H1 (cell line): ENCODE data around the gene BZW1. TPM values are rescaled to one million over a fixed set of nuclear protein-coding genes. Genes with fewer than 3 reads are reported as not detected.

Source experiments
- CTCF ChIA-PET: fragments of 300-600 bp; sonication (Branson Sonifier 250); formaldehyde crosslinking; loops from one replicate; lab custom pipeline; 2021; ENCODE audit not compliant: partially characterized antibody; lab: Charles Lee
- POLR2A ChIA-PET: fragments of 300-600 bp; sonication (Branson Sonifier 250); formaldehyde crosslinking; loops from one replicate; lab custom pipeline; 2021; ENCODE audit warnings: inconsistent platforms; ENCODE audit not compliant: partially characterized antibody; lab: Charles Lee
- DNase-seq, 2 experiments: peaks; one replicate each; pipeline versions ENCODE4 v3.0.0 to v3.0.0-alpha.2; 2010 to 2022; ENCODE audit warnings: low spot score in 2 of 2, low read depth in 1 of 2, mixed read lengths in 1 of 2
- FAIRE-seq: peaks from 2 replicates; lab custom pipeline; 2011; peaks lifted over from hg19 to GRCh38; lab: Jason Lieb, UNC
- H2AFZ ChIP-seq: 2 replicates; pipeline ENCODE4 v1.8.1; 2012; ENCODE audit warnings: low read length, inconsistent platforms
- H2AK5ac ChIP-seq: 2 replicates; pipeline ENCODE4 v1.6.1; 2013; ENCODE audit warnings: low read depth, low read length
- H2BK120ac ChIP-seq: replicated peaks from 2 replicates; pipeline ENCODE3; 2013; ENCODE audit warnings: low read depth, low read length, inconsistent platforms
- H2BK12ac ChIP-seq: 2 replicates; pipeline ENCODE4 v1.6.1; 2013; ENCODE audit warnings: low read depth, low read length
- H2BK15ac ChIP-seq: 2 replicates; pipeline ENCODE4 v1.6.1; 2013; ENCODE audit warnings: low read length
- H2BK20ac ChIP-seq: 2 replicates; pipeline ENCODE4 v1.6.1; 2013; ENCODE audit warnings: low read length
- H2BK5ac ChIP-seq: 2 replicates; pipeline ENCODE4 v1.6.1; 2013; ENCODE audit warnings: low read depth, low read length
- H3K14ac ChIP-seq: 2 replicates; pipeline ENCODE4 v1.6.1; 2013; ENCODE audit warnings: inconsistent platforms; ENCODE audit not compliant: insufficient read length
- H3K18ac ChIP-seq: 2 replicates; pipeline ENCODE4 v1.6.1; 2013; ENCODE audit warnings: low read length; ENCODE audit errors: extremely low read depth
- H3K23ac ChIP-seq: 2 replicates; pipeline ENCODE4 v1.6.1; 2013; ENCODE audit warnings: inconsistent platforms; ENCODE audit not compliant: insufficient read length
- H3K23me2 ChIP-seq: 2 replicates; pipeline ENCODE4 v1.6.1; 2013; ENCODE audit warnings: low read depth, low read length
- H3K27ac ChIP-seq: 2 replicates; pipeline ENCODE4 v1.6.1; 2011; ENCODE audit warnings: low read depth, low read length, inconsistent platforms
- H3K27me3 ChIP-seq, 4 experiments: replicated peaks in 1 of 4; 1 replicate in 1 of 4; 2 replicates in 3 of 4; pipeline versions ENCODE4 v1.6.1 to v1.8.1; 2011 to 2013; ENCODE audit warnings: low read length in 3 of 4, mild to moderate bottlenecking in 3 of 4, inconsistent platforms in 2 of 4, mixed read lengths in 2 of 4, moderate library complexity in 1 of 4; ENCODE audit not compliant: control insufficient read depth in 3 of 4, insufficient read depth in 3 of 4; ENCODE audit errors: extremely low read depth in 1 of 4
- H3K36me3 ChIP-seq, 4 experiments: 2 replicates each; pipeline versions ENCODE4 v1.6.1 to v1.8.1; 2011 to 2013; ENCODE audit warnings: mild to moderate bottlenecking in 4 of 4, low read length in 3 of 4, moderate library complexity in 2 of 4, control low read depth in 1 of 4, inconsistent platforms in 1 of 4; ENCODE audit not compliant: insufficient read depth in 4 of 4, control insufficient read depth in 2 of 4
- H3K4ac ChIP-seq: replicated peaks from 2 replicates; pipeline ENCODE3; 2013; ENCODE audit warnings: low read length, low read depth, mixed read lengths, inconsistent platforms; ENCODE audit not compliant: insufficient read length
- H3K4me1 ChIP-seq, 4 experiments: replicated peaks in 1 of 4; 1 replicate in 1 of 4; 2 replicates in 3 of 4; pipeline versions ENCODE4 v1.6.1 to v1.8.1; 2011 to 2013; ENCODE audit warnings: low read length in 3 of 4, inconsistent platforms in 2 of 4, mixed read lengths in 1 of 4; ENCODE audit not compliant: insufficient read depth in 4 of 4, control insufficient read depth in 3 of 4
- H3K4me2 ChIP-seq, 2 experiments: 2 replicates each; pipeline versions ENCODE4 v1.6.1 to v1.8.1; 2011 to 2013; ENCODE audit warnings: low read depth in 2 of 2, low read length in 2 of 2, control low read depth in 1 of 2, inconsistent platforms in 1 of 2, mild to moderate bottlenecking in 1 of 2; ENCODE audit not compliant: insufficient read depth in 1 of 2
- H3K4me3 ChIP-seq, 4 experiments: fragments of 200-600, 300-600 bp in 1 of 4; sonication (generic), shearing (Covaris generic), sonication (Bioruptor Twin) in 1 of 4; 2 replicates each; pipeline versions ENCODE4 v1.5.1 to v1.8.1; 2011 to 2016; ENCODE audit warnings: low read length in 4 of 4, low read depth in 3 of 4, control low read depth in 2 of 4, inconsistent platforms in 2 of 4, mild to moderate bottlenecking in 2 of 4, mixed read lengths in 1 of 4, moderate library complexity in 1 of 4; ENCODE audit not compliant: insufficient read depth in 2 of 4; ENCODE audit errors: extremely low read depth in 1 of 4
- H3K56ac ChIP-seq: replicated peaks from 2 replicates; pipeline ENCODE3; 2013; ENCODE audit warnings: low read depth, mild to moderate bottlenecking, mixed read lengths, low read length, inconsistent platforms; ENCODE audit not compliant: insufficient read length
- H3K79me1 ChIP-seq: 2 replicates; pipeline ENCODE4 v1.6.1; 2013; ENCODE audit warnings: low read depth, low read length, control low read depth
- H3K79me2 ChIP-seq, 2 experiments: 2 replicates each; pipeline versions ENCODE4 v1.6.1 to v1.8.1; 2012 to 2013; ENCODE audit warnings: low read length in 2 of 2, mild to moderate bottlenecking in 2 of 2, inconsistent platforms in 1 of 2; ENCODE audit not compliant: insufficient read depth in 2 of 2, control insufficient read depth in 1 of 2
- H3K9ac ChIP-seq, 4 experiments: replicated peaks in 1 of 4; 1 replicate in 1 of 4; 2 replicates in 3 of 4; pipeline versions ENCODE4 v1.6.1 to v1.8.1; 2011 to 2013; ENCODE audit warnings: low read depth in 3 of 4, low read length in 3 of 4, control low read depth in 2 of 4, mild to moderate bottlenecking in 2 of 4, moderate library complexity in 2 of 4, inconsistent platforms in 1 of 4; ENCODE audit errors: extremely low read depth in 1 of 4
- H3K9me3 ChIP-seq, 2 experiments: 2 replicates each; pipeline versions ENCODE4 v1.6.1 to v1.8.1; 2012 to 2013; ENCODE audit warnings: mild to moderate bottlenecking in 2 of 2, moderate library complexity in 2 of 2, control low read depth in 1 of 2, inconsistent platforms in 1 of 2, low read depth in 1 of 2, low read length in 1 of 2, mixed read lengths in 1 of 2; ENCODE audit not compliant: insufficient read depth in 2 of 2
- H4K20me1 ChIP-seq, 2 experiments: replicated peaks in 1 of 2; 2 replicates each; pipeline versions ENCODE3 to v1.8.1; 2011 to 2013; ENCODE audit warnings: inconsistent platforms in 2 of 2, low read length in 2 of 2, mild to moderate bottlenecking in 1 of 2; ENCODE audit not compliant: insufficient read depth in 2 of 2, control insufficient read depth in 1 of 2
- H4K5ac ChIP-seq: 2 replicates; pipeline ENCODE4 v1.6.1; 2013; ENCODE audit warnings: low read length, low read depth, mixed read lengths, inconsistent platforms; ENCODE audit not compliant: insufficient read length
- H4K8ac ChIP-seq: 2 replicates; pipeline ENCODE4 v1.8.0; 2013; ENCODE audit warnings: mild to moderate bottlenecking, moderate library complexity, low read length, inconsistent platforms; ENCODE audit not compliant: insufficient read depth; ENCODE audit errors: extremely low read depth
- H4K91ac ChIP-seq: replicated peaks from 2 replicates; pipeline ENCODE3; 2013; ENCODE audit warnings: low read length, mixed read lengths, inconsistent platforms; ENCODE audit not compliant: insufficient read length
- BRCA1 ChIP-seq: IDR thresholded peaks from 2 replicates; pipeline ENCODE4 v1.6.1; 2012; ENCODE audit warnings: low read depth, low read length, improper control_type of control experiment
- EP300 ChIP-seq, 2 experiments: IDR thresholded peaks; 1 replicate in 1 of 2; 2 replicates in 1 of 2; pipeline ENCODE4 v1.6.1; 2011 to 2012; ENCODE audit warnings: low read depth in 2 of 2, low read length in 2 of 2, mild to moderate bottlenecking in 2 of 2, borderline replicate concordance in 1 of 2, inconsistent platforms in 1 of 2, moderate library complexity in 1 of 2
- SAP30 ChIP-seq: fragments of 300-600 bp; sonication (generic); IDR thresholded peaks from 2 replicates; pipeline ENCODE4 v1.7.1; 2012; ENCODE audit warnings: low read length, moderate library complexity, mild to moderate bottlenecking, inconsistent platforms; ENCODE audit not compliant: insufficient read depth, insufficient replicate concordance
- SIRT6 ChIP-seq: IDR thresholded peaks from one replicate; pipeline ENCODE4 v1.7.1; 2012; ENCODE audit warnings: low read length, inconsistent platforms
- TCF12 ChIP-seq: IDR thresholded peaks from 2 replicates; pipeline ENCODE4 v1.6.1; 2011; ENCODE audit warnings: low read depth, mild to moderate bottlenecking, low read length
- WGBS, 2 experiments: shearing (Covaris generic) in 1 of 2; methylation state at CpG; one replicate each; pipeline versions ENCODE4 v1.1.6 to v1.1.7; 2013 to 2015; ENCODE audit warnings: low lambda C conversion rate in 2 of 2, mixed read lengths in 2 of 2, inconsistent platforms in 1 of 2, low coverage in 1 of 2, missing lambda C conversion rate in 1 of 2; ENCODE audit not compliant: insufficient replicate concordance in 2 of 2, insufficient coverage in 1 of 2, insufficient read length in 1 of 2; ENCODE audit errors: extremely low coverage in 1 of 2, missing lambda C conversion rate in 1 of 2; 5-methylcytosine and 5-hydroxymethylcytosine counted together
- polyA plus RNA-seq, 7 experiments: library from polyadenylated mRNA; depleted of rRNA in 3 of 7; stranded (reverse) in 5 of 7; unstranded in 2 of 7; fragments of >200 nt in 5 of 7; fragments of 200-250 nt in 2 of 7; gene quantifications; 1 replicate in 5 of 7; 2 replicates in 1 of 7; 4 replicates in 1 of 7; pipeline versions ENCODE4 v1.2.1 to v1.2.3, GENCODE V29; 2011 to 2013; ENCODE audit warnings: missing spikeins in 2 of 7, mixed read lengths in 2 of 7
- total RNA-seq: library from RNA; stranded (reverse); fragmentation: NEBNext Ultra II Directional; extraction: Animal tissue kit (Norgen Biotek cat#: 25700); gene quantifications from 2 replicates; pipeline ENCODE4 v1.2.1, GENCODE V29; 2021

The BZW1 gene
- total and polyA plus RNA-seq, 2 of the 8 experiments (the other 6 are each of a cell fraction or from before 2014, with no cell fraction given) = 152 to 335 TPM

DNA sequence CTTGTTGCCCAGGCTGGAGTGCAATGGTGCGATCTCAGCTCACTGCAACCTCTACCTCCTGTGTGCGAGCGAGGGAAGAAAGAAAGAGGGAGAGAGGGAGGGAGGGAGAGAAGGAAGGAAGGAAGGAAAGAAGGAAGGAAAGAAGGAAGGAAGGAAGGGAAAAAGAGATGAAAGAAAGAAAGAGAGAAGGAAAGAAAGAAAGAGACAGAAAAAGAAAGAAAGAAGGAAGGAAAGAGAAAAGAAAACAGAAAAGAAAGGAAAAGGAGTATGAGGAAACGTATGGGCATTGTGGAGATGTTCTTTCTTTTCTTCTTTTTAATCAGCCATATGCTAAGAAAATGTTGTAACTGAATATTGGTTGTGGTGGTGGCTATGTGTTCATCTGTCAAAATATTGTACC lies 36.2 kb downstream of the BZW1 start:
- H3K27ac ChIP-seq = no peak overlapping the region
- H4K5ac ChIP-seq = no peak overlapping the region
- no peaks in the 10 kb centered on the region for H3K79me2 ChIP-seq
- no peak overlapping the region for H3K56ac ChIP-seq
- H2BK20ac ChIP-seq = no peak overlapping the region
- no peaks in the 10 kb centered on the region for H3K79me1 ChIP-seq
- H3K9me3 ChIP-seq = no peaks in the 10 kb centered on the region
- H2AK5ac ChIP-seq = no peak overlapping the region
- H4K91ac ChIP-seq = no peak overlapping the region
- H3K9ac ChIP-seq = no peak overlapping the region
- no peak overlapping the region for H3K4ac ChIP-seq
- TF ChIP-seq SAP30 = no peak
- no peak for TF ChIP-seq EP300 (IDR thresholded peaks at IDR 0.05; ENCODE audit: borderline replicate concordance in 1 of 2, low read depth in 2 of 2, low read length in 2 of 2)
- TF ChIP-seq TCF12 = no peak
- TF ChIP-seq SIRT6 = no peak
- TF ChIP-seq BRCA1 = no peak
- H3K14ac ChIP-seq = no peak overlapping the region
- no peak overlapping the region for H2BK12ac ChIP-seq
- no peak overlapping the region for H2BK120ac ChIP-seq
- no peak overlapping the region for H2BK15ac ChIP-seq
- no peaks in the 10 kb centered on the region for H3K4me1 ChIP-seq
- H3K4me3 ChIP-seq = no peak overlapping the region
- H4K20me1 ChIP-seq = peaks cover 0 to 2% of the 10 kb centered on the region in 2 experiments
- ChIA-PET POLR2A (interaction anchor here (0.6 to 2.7 kb wide), 6 partner anchors 10 to 29 kb away, joined by 3 to 14 read pairs (median 4); partner anchors contain the start of gene CLK1), CTCF (interaction anchor here (0.9 kb wide), 1 partner anchor 10 kb away, joined by 4 read pairs; no protein-coding TSS in a partner anchor)
- no peaks in the 10 kb centered on the region for H3K27me3 ChIP-seq
- no peak overlapping the region for H4K8ac ChIP-seq
- H3K4me2 ChIP-seq = no peak overlapping the region
- peaks cover 5 to 21% (median 8%) of the 10 kb centered on the region in 4 experiments; a peak in 7 of 8 replicates for H3K36me3 ChIP-seq
- no peak for FAIRE-seq
- no peak overlapping the region for H3K23ac ChIP-seq
- H3K23me2 ChIP-seq = no peaks in the 10 kb centered on the region
- DNase-seq = no peak
- no peak overlapping the region for H2AFZ ChIP-seq
- no peak overlapping the region for H3K18ac ChIP-seq
- H2BK5ac ChIP-seq = no peak overlapping the region
- WGBS, 2 experiments = 58% methylated on average over 3 of the region's 4 CpGs; no CpG with 5 or more reads in 1 of the 2 experiments
